Peyer's patch (tissue), 4 donors: ENCODE measurements around the gene MSI2.

Experiments
- POLR2A ChIP-seq, 2 donors: fragments of 450-650 bp; IDR thresholded peaks; one replicate each; pipeline ENCODE4 v1.5.1; 2017; ENCODE audit warnings: antibody characterized with exemption in 2 of 2, mild to moderate bottlenecking in 2 of 2, moderate library complexity in 2 of 2
- TF ChIP-seq, protein P1 (sequence below), 6 experiments: fragments of 450-650 bp in 4 of 6; fragments of 200-600 bp in 2 of 6; sonication (generic) in 1 of 6; IDR thresholded peaks; one replicate each; pipeline ENCODE4 v1.5.1; 2017 to 2019; ENCODE audit warnings: antibody characterized with exemption in 6 of 6, mild to moderate bottlenecking in 3 of 6, moderate library complexity in 1 of 6

DNA sequence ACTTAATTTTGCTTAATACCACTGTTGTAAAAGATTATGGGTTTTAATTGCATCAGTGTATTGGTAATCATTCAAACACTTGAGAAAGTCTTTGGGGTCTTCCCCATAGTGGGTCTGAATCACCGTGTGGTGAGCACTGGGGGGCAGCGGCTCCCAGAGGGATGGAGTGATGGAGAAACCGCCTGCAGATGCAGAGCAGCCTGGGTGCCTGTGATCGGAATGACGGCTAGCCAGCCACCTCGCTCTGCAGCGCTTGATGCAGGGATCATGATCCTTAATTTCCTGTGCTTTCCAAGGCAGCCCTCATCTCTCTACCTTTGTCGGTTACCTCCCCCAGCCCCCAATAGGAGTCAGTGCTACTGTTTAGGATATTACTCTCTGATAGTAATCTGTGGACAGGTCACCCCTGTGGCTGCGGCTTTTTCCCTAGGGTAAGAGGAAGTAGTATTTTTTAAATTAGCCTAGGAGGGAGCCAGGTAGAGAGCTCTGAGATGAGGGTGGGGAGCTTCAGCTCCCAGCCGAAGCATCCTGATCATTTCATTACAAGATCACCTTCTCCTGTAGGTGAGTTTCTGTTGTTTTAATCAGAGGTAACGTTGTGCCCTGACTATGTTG lies 135.6 kb downstream of the MSI2 start:
- TF ChIP-seq, protein P1, sequence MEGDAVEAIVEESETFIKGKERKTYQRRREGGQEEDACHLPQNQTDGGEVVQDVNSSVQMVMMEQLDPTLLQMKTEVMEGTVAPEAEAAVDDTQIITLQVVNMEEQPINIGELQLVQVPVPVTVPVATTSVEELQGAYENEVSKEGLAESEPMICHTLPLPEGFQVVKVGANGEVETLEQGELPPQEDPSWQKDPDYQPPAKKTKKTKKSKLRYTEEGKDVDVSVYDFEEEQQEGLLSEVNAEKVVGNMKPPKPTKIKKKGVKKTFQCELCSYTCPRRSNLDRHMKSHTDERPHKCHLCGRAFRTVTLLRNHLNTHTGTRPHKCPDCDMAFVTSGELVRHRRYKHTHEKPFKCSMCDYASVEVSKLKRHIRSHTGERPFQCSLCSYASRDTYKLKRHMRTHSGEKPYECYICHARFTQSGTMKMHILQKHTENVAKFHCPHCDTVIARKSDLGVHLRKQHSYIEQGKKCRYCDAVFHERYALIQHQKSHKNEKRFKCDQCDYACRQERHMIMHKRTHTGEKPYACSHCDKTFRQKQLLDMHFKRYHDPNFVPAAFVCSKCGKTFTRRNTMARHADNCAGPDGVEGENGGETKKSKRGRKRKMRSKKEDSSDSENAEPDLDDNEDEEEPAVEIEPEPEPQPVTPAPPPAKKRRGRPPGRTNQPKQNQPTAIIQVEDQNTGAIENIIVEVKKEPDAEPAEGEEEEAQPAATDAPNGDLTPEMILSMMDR (IDR thresholded peaks at IDR 0.05), result no peak
- no peak for TF ChIP-seq POLR2A (IDR thresholded peaks at IDR 0.05)
